Endothelial cell of umbilical vein (primary cell): Measurements from ENCODE around the gene CLDN22.

Experiments
- EZH2 ChIP-seq: IDR thresholded peaks from 2 replicates; pipeline ENCODE4 v1.6.1; 2012; ENCODE audit warnings: borderline replicate concordance, low read depth, mild to moderate bottlenecking, moderate library complexity, low read length, inconsistent platforms; ENCODE audit not compliant: severe bottlenecking
- FOS ChIP-seq: IDR thresholded peaks from 2 replicates; pipeline ENCODE4 v1.6.1; 2011; ENCODE audit warnings: mild to moderate bottlenecking, low read length, moderate library complexity, borderline replicate concordance; ENCODE audit not compliant: insufficient read depth
- JUN ChIP-seq: IDR thresholded peaks from 2 replicates; pipeline ENCODE4 v1.6.1; 2011; ENCODE audit warnings: borderline replicate concordance, low read depth; ENCODE audit not compliant: insufficient read length, insufficient read depth
- POLR2A ChIP-seq: IDR thresholded peaks from 2 replicates; pipeline ENCODE4 v1.6.1; 2012; ENCODE audit warnings: low read depth, mild to moderate bottlenecking, control low read depth, low read length
- POLR2AphosphoS5 ChIP-seq: IDR thresholded peaks from 2 replicates; pipeline ENCODE4 v1.6.1; 2012; ENCODE audit warnings: low read depth, mild to moderate bottlenecking, control low read depth, low read length, moderate library complexity; ENCODE audit not compliant: insufficient read depth
- TF ChIP-seq, protein P1 (sequence below), 2 donors: IDR thresholded peaks; 1 replicate in 1 of 2; 2 replicates in 1 of 2; pipeline ENCODE4 v1.5.1; 2011; ENCODE audit warnings: low read length in 2 of 2, mild to moderate bottlenecking in 2 of 2, moderate library complexity in 2 of 2, control low read depth in 1 of 2, inconsistent platforms in 1 of 2, low read depth in 1 of 2; ENCODE audit not compliant: insufficient read depth in 1 of 2; ENCODE audit errors: extremely low read depth in 1 of 2
- TF ChIP-seq, protein P2 (sequence below): IDR thresholded peaks from 2 replicates; pipeline ENCODE4 v1.6.1; 2011; ENCODE audit not compliant: insufficient read depth, insufficient read length

DNA sequence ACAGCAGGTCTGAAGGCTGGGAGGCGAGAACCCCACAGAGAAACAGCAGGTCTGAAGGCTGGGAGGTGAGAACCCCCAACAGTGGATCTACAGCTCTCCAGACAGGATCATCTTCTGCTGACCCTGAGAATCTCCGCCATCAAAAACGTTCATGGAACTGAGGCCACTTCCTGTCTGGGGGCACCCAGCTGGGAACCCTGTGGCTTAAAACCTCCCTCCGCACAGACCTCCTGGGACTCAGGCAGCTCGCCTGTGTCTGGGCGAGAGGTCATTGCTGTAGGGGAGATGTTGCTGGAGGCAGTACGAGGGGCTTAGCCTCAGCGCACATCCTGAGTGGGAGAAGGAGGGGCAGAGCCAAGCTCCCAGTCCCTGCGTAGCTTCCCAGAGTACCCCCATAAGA is 17.3 kb upstream of the CLDN22 start:
- TF ChIP-seq POLR2A, result no peak
- TF ChIP-seq EZH2, result no peak
- TF ChIP-seq, protein P1, sequence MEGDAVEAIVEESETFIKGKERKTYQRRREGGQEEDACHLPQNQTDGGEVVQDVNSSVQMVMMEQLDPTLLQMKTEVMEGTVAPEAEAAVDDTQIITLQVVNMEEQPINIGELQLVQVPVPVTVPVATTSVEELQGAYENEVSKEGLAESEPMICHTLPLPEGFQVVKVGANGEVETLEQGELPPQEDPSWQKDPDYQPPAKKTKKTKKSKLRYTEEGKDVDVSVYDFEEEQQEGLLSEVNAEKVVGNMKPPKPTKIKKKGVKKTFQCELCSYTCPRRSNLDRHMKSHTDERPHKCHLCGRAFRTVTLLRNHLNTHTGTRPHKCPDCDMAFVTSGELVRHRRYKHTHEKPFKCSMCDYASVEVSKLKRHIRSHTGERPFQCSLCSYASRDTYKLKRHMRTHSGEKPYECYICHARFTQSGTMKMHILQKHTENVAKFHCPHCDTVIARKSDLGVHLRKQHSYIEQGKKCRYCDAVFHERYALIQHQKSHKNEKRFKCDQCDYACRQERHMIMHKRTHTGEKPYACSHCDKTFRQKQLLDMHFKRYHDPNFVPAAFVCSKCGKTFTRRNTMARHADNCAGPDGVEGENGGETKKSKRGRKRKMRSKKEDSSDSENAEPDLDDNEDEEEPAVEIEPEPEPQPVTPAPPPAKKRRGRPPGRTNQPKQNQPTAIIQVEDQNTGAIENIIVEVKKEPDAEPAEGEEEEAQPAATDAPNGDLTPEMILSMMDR (IDR thresholded peaks at IDR 0.05; ENCODE audit: extremely low read depth in 1 of 2, insufficient read depth in 1 of 2, low read depth in 1 of 2, low read length in 2 of 2), result no peak
- no peak for TF ChIP-seq POLR2AphosphoS5
- no peak for TF ChIP-seq JUN
- TF ChIP-seq, protein P2, sequence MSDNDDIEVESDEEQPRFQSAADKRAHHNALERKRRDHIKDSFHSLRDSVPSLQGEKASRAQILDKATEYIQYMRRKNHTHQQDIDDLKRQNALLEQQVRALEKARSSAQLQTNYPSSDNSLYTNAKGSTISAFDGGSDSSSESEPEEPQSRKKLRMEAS, result no peak
- TF ChIP-seq FOS, result no peak
